B cell (primary cell): ENCODE results near the gene CLIC2.

ENCODE experiments used
- CTCF ChIP-seq: fragments of 200-600 bp; IDR thresholded peaks from one replicate; pipeline ENCODE4 v1.8.0; 2022; ENCODE audit warnings: antibody characterized with exemption, mild to moderate bottlenecking
- EZH2 ChIP-seq: IDR thresholded peaks from 2 replicates; pipeline ENCODE4 v1.6.1; 2012; ENCODE audit warnings: borderline replicate concordance, low read depth, mild to moderate bottlenecking, moderate library complexity, low read length; ENCODE audit not compliant: insufficient read depth, poor library complexity, severe bottlenecking

GRCh38 chrX:155235891-155236290, 98.5 kb downstream of the CLIC2 start:
- no peak for TF ChIP-seq CTCF
- TF ChIP-seq EZH2 = no peak
